Stimulated activated CD4-positive, alpha-beta T cell treated with anti-CD3 and anti-CD28 coated beads, Interleukin-12 subunit alpha, Interleukin-12 subunit beta, amount 100 ng/mL, for 4 hours (primary cell): Measurements from ENCODE around the gene CHCHD1.
"Not testable (repeated sequence)": the region's sequence is repeated elsewhere in the genome, so short reads cannot be mapped to it uniquely, and the experiment has no call there.

Source experiments
- DNase-seq: peaks from one replicate; pipeline ENCODE4 v3.0.0-alpha.2; 2020

CHCHD1 gene

DNA sequence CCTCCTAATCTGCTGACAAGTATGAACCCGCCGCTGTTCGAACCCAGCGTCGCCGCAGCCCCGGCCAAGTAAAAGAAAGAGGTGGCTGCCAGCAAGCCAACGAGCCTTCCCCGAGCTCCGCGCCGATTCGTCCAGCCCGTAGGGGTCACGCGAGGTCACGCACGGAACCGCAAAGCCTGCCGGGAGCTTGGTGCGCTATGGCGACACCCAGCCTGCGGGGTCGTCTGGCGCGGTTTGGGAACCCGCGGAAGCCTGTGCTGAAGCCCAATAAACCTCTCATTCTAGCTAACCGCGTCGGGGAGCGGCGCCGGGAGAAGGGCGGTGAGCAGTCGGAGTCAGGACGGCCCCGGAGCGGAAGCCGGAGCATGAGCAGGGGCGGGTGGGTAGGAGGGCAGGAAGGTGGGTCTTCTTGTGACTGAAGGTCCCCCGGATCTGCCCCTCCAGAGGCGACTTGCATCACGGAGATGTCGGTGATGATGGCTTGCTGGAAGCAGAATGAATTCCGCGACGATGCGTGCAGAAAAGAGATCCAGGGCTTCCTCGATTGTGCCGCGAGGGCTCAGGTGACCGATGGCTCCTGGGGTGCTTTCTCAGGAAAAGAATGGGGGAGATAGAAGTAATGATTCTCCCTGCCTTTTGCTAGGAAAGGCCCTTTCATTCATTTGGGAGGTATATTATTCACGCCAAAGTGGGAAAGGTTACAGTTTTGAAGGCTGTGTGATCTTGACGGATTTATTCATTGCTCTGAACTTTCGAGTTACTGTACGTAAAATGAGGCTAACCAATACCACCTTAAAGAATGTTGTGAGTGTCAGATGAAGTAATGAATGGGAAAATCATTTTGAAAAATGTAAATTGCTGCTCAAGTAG lies at the start of gene CHCHD1:
CHCHD1 (plus strand) TSS at position 170 of the 870 bp plus-strand sequence; CDS start at position 198, 28 bp downstream.
- peak; percentile 88 for DNase-seq

DNA sequence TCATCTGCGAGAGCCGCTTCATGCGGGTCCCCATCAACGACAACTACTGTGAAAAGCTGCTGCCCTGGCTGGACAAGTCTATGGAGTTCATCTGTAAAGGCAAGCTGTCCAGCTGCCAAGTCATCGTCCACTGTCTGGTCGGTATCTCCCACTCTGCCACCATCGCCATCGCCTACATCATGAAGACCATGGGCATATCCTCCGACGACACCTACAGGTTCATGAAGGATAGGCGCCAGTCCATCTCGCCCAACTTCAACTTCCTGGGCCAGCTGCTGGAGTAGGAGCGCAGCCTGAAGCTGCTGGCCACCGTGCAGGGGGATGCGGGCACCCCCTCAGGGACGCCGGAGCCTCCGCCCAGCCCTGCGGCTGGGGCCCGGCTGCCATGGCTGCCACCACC lies 49.4 kb upstream of the CHCHD1 start:
- DNase-seq: no peak

DNA sequence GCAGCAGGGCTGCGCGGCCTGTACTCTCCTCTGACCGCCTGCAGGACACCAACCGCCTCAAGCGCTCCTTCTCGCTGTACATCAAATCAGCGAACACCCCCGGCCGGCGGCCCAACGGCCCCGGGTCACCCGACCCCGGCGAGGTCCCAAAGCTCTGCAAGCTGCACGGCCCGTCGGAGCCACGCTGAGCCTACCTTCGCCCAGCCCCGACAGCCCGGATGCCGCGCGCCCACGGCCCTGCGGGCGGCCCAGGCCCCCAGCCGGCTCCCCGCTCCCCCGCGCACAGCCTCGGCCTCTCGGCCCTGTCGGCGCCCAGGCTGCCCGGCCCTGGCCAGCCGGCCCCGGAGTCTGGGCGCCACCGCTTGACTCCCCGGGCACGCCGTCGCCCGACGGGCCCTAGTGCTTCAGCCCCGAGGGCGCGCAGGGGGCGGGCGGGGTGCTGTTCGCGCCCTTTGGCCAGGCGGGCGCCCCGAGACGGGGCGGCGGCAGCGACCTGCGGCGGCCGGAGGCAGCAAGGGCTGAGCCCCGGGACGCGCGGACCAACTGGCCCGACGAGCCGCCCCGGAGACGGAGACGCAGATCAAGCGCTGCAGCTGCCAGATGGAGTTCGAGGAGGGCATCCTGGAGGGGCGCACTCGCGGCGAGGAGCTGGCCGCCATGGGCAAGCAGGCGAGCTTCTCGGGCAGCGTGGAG lies 48.8 kb upstream of the CHCHD1 start:
- no peak for DNase-seq

DNA sequence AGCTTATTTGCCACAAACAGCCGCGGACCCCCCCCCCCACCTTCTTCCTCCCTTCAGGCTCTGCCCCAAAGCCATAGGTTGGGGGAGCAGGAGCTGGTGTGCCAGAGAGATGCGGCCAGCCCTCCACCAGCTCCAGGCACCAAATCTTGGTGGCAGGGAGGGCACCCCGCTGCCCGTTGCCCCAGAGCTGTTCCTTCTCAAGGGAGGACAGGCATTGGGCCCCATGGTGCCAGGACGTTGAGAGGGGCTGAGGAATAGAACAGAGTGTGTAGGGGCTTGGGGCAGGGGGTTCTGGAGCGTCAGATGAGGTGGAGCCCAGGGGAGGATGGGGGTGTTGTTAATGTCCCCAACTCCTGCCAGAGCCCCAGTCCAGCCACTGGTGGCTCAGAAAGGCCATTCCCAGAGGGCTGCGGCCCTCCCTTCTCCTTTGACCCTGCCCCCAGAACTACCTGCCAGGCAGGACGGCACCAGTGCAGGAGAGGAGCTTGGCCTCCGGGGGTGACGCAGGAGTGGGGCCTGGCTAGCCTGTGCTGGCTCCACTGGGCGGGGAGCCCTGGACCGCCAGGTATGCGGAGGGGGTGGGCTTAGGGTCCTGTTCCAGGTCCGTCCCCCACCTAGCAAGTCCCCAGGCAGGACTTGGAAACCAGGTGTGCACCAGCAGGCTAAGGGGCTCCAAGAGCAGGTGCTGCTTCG lies 47.7 kb upstream of the CHCHD1 start:
- DNase-seq: no peak

DNA sequence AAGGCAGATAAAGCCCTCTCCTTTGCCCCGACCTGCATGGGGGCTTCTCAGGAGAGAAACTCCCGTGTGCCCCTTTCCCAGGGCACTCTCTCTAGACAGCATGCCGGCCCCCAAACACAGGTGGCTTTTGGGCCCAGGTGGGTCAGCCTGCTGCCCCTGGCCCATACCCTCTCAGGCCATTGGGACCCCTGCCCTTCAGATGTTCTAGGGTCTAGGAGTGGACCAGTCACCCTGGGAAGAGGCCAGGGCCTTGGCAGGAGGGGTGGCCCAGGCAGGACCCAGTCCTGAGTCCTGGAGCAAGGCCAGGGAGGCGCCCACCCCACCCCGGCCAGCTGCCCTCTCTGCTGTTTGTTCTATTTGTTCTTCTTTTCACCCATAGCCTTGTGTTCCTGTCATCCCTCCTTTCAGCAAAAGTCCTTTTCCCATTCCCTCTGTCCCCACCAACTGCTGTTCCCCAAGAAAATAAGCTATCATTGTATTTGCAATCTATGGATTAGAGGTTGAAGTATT lies 47.0 kb upstream of the CHCHD1 start:
- DNase-seq: no peak

DNA sequence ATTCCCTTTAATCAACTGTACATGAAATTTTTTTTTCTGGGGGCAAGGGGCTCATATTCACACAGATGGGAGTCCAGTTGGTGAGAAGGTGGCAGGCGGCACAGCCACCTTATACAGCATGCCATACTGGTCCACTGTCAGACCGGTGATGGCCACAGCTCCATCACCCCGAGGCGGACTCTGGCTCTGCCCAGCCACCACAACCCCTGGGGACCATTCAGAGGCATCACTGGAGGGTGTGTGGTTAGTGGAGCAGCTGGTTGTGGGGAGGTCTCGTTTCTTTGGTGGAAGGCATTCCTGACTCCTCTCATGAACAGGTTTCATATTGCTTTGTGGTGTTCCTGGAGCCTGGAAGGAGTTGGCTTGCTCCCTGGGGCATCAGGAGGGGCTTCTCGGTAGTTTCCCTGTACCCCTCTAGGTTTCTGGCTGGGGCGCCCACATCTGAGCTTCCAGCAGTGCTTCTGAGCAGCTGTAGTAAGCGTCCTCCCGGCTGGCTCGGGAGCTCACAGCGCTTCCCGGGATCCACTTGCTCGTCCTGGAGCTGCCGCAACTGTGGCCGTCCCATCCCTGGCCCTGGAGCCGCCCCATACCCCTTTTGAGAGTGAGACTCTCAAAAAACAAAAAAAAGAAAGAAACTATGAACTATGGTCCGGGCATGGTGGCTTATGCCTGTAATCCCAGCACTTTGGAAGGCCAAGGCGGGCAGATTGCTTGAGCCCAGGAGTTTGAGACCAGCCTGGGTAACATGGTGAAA lies 41.2 kb upstream of the CHCHD1 start:
- not testable (repeated sequence) for DNase-seq

DNA sequence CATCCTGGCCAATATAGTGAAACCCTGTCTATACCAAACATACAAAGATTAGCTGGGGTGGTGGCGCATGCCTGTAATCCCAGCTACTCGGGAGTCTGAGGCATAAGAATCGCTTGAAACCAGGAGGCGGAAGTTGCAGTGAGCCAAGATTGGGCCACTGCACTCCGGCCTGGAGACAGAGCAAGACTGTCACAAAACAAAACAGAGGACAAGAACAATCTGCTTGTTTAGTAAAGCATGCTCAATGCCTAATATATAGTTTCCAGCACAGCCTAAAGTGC lies 39.5 kb upstream of the CHCHD1 start:
- no peak for DNase-seq

DNA sequence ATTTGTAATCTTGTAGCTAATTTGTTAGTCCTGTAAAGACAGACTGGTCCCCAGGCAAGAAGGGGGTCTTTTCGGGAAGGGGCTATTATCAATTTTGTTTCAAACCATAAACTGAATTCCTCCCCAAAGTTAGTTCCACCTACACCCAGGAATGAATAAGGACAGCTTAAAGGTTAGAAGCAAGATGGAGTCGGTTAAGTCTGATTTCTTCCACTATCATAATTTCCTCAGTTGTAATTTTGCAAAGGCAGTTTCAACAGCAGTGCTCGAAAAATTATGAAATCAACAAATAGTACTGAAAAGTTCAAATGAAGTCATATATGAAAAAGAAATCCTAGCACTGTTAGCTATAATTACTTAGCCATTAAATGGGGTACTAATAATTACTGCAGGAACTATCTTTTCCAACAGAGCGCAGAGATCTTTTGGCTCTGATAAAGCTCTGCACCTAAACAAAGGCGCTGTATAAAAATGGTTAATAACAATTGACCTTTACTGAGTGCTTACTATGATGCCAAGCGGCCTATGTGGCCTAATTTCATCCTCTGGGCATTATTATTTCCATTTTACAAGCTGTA lies 38.4 kb upstream of the CHCHD1 start:
- no peak for DNase-seq

DNA sequence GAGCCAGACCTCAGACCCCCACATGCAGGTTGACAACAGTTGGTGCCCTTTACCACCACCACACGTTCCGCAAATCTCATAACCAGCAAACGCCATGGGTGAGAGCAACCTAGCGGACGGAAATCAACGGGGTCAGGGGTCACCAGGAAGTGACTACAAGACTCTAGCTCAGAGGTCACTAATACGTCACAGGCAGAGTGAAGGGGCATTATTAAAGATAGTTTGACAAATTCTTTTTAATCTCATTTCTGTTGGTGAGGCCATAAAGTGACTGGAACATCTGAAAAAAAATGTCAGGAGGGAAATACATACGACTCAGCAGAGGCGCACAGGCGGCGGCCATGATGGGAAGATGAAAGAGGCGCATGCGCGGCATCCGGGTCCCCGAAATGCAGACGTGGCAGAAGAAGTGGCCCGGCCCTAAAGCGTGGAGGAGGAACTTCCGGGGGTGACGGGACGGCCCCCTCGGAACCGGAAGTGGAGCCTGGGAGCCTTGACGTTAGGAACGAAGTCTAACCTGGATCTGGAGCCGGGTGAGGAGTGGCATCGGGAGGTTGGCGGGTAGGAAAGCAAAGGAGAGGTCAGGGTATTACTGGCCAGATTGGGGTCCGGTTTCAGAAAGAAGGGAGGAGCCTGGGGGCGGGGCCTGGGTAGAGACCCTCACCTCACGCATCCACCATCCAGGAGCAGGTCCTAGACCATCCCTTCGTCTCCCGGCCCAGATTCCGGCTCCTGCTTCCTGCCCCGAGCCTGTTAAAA lies 37.8 kb upstream of the CHCHD1 start, which contains the start of gene SEC24C:
SEC24C (plus strand) TSS at position 468 of the 759 bp plus-strand sequence. CDS start 2,461 bp downstream, outside the sequence.
- DNase-seq: peak; percentile 91

DNA sequence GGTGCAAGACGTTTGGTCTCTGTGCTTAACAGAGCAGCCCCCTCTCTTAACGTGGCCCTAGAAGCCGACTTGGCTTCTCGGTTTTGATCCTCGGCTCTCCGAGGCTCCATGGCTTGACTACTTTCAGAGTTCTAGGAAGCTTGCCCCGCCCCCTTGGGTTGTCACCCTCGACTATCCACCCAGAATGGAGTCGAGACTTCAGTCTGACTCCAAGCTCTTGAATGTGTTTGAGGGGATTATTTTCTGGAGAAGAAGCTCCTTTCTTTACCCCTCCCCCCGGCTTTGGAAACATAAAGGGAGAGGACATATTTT lies 37.2 kb upstream of the CHCHD1 start:
- peak; percentile 52 for DNase-seq

DNA sequence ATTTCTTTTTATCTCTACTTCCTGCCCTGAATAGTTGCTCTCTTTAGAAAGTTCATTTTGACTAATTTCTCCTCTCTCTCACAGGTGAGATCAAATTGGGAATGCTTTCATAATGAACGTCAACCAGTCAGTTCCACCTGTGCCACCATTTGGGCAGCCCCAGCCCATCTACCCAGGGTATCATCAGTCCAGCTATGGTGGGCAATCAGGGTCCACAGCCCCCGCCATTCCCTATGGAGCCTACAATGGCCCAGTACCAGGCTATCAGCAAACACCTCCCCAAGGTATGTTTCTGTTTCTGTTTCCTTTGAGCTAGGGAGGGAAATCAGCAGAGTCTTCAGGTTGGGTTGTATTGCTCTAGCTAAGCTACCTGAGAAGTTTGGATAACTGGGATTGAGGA lies 35.1 kb upstream of the CHCHD1 start:
- DNase-seq: no peak

DNA sequence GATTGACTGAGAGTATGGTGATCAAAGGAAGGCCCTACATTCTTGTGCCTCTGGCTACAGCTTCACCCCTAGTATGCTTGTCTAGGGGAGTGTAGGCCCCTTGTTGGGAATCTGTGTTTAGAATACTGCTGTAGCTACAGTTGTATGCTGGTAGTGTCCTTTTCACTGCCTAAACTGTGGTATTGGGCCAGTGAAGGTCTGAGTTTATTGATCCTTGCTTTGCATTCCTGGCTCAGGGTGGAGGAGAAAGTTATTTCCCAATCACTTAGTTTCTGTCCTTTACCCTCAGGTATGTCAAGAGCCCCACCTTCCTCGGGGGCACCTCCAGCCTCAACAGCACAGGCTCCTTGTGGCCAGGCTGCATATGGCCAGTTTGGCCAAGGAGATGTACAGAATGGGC lies 31.0 kb upstream of the CHCHD1 start:
- DNase-seq: no peak

DNA sequence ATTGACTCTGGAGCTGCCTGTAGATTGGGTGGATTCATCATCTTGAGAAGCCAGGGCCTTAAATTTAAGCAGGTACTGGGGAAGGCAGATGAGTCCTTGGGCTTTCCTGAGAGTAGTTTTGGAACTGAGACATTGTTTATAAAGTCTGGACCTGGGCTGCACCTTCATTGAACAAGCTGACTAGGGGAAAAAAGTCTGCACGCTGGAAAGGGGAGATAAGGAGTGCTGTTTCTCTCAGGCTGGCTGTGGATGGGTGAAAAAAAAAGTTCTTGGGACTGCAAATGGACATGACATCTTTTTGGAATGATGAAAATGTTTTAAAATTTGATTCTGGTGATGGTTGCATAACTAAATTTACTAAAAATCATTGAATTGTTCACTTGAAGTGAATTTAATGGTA lies 25.7 kb upstream of the CHCHD1 start:
- DNase-seq: no peak

DNA sequence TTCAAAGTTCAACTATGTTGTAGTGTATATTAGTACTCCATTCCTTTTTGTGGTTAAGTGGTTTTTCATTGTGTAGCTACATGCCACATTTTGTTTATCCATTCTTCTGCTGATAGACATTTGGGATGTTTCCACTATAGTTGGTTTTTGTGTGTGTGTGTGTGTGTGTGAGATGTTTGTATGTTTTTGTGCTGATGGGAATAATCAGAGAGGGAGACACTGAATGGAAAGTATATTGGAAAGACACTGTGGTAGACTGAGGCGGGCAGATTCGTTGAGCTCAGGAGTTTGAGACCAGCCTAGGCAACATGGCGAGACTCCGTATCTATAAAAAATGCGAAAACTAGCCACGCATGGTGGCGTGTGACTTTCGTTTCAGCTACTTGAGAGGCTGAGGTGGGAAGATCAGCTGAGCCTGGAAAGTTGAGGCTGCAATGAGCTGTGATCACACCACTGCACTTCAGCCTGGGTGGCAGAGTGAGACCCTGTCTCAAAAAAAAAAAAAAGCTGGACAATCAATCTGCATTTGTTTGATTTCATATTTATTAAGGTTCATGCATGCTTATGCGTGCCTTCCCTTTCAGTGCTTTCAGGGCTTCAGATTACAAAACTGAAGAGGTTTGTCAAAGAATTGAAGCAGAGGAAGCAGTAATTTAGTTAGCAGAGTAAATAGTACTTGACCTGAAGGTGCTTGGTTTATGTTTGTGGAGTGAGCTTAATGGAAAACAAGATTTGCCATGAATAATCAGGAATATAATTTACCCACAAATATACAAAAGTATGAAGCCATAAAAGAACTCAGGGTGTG lies 22.9 kb upstream of the CHCHD1 start:
- DNase-seq: no peak

DNA sequence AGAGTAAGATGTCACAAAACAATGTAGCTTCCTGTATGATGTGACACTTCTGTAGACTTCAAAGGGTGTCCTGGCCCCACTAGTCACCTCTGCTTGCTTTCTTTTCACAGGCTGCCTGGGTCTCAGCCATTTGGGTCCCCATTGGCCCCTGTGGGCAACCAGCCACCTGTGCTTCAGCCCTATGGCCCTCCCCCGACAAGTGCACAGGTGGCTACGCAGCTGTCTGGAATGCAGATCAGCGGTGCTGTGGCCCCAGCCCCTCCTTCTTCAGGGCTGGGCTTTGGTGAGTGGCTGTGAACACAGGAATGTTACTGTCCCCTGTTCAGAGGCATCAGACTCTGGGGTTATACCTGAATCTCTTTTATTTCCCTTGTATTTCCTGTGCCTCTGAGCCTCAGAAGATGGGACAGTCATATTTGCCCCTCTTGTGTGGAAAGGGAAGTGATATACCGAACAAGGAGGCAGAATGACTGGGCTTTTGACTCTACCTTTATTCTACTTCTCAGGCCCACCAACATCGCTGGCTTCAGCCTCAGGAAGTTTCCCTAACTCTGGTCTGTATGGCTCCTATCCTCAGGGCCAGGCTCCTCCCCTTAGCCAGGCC lies 22.2 kb upstream of the CHCHD1 start:
- DNase-seq: no peak

DNA sequence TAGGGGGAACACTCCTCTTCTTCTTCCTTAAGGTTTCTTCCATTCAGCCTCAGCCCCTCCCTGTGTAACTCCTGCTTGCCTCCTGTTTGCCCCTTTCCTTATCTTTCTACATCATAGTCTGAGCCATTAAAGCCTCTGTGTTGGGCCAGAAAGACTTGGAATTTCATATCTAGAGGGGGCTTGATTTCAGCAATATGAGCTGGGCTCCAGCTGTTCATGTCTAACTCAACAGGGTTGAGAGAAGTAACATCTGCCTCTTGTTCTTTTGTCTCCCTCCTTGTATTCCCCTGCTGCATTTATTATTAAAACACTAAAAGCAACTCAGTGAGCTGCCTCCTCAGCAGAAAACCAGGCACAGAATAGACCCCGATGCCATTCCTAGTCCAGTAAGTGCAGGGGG lies 20.1 kb upstream of the CHCHD1 start:
- DNase-seq: no peak

DNA sequence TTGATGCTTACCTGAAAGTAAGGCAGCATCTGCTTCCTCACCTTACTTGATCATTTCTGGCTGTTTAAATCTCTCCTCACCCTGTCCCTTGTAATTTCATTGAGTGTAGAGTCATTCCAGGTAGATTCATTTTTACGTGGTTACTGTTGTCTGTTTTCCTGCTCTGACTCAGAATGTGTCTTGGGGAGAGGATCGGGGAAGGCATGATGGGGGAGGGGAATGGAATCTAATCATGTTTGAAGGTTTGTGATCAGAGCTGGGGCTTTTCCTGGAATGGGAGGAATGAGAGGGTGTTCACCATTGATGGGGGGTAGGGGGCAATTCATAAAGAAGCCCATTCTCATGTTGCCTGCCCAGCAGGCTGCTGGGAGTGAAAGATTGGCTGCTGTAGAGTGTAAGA lies 18.9 kb upstream of the CHCHD1 start:
- no peak for DNase-seq

DNA sequence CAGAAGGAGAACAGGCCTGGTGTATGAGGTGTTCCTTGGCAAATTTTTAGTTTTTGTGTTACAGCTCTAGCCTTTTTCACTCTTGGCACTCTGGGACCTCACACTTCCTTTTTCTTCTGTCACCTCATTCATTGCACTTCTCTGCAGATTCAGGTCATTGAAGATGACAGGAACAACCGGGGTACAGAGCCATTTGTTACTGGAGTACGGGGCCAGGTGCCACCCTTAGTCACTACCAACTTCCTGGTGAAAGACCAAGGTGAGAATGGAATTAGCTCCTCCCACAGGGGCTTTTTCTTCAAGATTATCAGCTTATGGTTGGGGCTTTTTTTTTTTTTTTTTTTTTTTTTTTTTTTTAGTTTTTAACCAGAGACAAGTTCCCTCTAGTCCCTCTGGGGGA lies 18.5 kb upstream of the CHCHD1 start:
- DNase-seq: no peak

DNA sequence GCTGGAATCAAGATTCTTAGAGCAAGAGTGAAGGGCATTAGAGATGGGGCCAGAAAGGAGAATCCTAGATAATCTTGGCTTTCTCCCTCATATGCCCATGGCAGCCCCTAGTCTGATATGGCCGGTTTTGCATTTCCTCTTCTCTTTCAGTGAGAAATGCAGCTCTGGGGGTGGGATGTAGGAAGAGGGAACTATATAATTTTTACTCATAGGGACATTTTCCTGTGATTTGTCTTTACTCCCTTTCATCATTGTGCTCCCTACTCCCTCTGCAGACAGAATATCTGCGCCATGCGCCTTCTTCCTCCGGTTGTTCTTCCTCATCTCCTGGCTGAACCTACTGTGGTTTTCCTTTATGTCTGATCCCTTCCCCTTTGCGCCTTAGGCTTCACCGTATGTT lies 16.8 kb upstream of the CHCHD1 start:
- DNase-seq: no peak

DNA sequence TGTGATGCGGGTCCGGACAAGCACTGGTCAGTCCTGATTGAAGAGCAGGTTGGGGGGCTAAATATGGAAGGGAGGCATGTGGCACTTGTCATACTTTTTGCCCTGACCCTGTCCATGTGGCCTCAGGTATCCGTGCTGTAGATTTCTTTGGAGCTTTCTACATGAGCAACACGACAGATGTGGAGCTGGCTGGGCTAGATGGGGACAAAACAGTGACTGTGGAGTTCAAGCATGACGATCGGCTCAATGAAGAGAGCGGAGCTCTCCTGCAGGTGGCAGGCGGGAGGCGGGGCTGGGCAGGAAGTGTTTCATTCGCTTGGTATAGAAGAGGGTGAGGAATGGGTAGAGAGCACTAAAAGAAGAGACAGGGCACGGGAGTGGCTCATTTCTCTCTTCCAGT lies 13.0 kb upstream of the CHCHD1 start:
- peak; percentile 60 for DNase-seq

DNA sequence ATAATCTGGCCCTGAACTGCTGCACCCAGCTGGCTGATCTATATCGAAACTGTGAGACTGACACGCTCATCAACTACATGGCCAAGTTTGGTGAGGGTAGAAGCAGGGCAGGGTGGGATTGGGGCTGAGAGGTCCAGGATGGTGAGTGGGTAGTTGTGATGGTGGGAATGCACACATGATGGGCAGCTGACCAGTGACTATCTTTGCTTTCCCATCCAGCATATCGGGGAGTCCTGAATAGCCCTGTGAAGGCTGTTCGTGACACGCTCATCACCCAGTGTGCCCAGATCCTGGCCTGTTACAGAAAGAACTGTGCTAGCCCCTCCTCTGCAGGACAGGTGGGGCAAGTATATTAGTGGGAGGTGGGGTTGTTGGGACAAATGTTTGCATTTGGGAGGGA lies 12.5 kb upstream of the CHCHD1 start:
- no peak for DNase-seq
